ENCODE measurements around the gene CLRN3.

- TF ChIP-seq POLR2A (IDR thresholded peaks at IDR 0.05; ENCODE audit: low read depth, low read length) (no peak), POLR2AphosphoS5 (IDR thresholded peaks at IDR 0.05; ENCODE audit: low read depth, low read length) (no peak), TAF1 (IDR thresholded peaks at IDR 0.05; ENCODE audit: borderline replicate concordance, low read depth, low read length) (no peak)
Measured at GRCh38 chr10:127892743-127893142, at the start of gene CLRN3.
